ENCODE results near the gene APP. TPM values are rescaled to one million over a fixed set of nuclear protein-coding genes. Genes with fewer than 3 reads are reported as not detected.

The APP gene
- total RNA-seq, 1 donor from 2014 or later, result 857 TPM

- DNase-seq (ENCODE audit: low spot score), result no peak
Measured at GRCh38 chr21:25980710-25981109, 189.9 kb downstream of the APP start.

- DNase-seq (ENCODE audit: low spot score), result no peak
Measured at GRCh38 chr21:25979845-25980616, 190.5 kb downstream of the APP start.

DNA sequence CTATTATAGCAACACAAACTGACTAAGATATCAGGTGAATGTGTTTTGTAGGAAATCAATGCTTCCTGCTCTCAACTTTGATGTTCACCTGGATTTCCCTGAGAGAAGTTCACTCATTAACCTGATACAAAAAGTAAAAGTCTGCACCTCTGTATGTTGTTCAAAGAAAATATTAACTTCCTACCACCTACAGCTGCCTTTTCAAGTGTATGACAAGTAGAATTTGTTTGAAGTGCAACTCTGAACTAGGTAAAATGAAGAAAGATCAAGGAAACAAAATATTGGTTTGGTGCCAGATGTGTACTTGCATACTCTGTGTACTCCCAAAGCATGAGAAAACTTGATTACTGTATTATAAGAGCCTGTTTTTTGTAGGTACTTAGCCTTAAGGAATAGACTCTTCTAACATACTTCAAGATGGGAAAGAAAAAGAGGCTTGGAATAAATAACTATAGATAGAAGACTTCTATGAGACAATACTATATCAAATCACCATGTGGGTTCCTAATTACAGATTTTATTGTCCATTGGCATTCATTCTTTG lies 193.4 kb downstream of the APP start:
- DNase-seq (ENCODE audit: low spot score), result no peak

- DNase-seq (ENCODE audit: low spot score), result no peak
Measured at GRCh38 chr21:25974964-25975363, 195.6 kb downstream of the APP start.

- DNase-seq (ENCODE audit: low spot score), result no peak
Measured at GRCh38 chr21:25970254-25970930, 200.2 kb downstream of the APP start.

DNA sequence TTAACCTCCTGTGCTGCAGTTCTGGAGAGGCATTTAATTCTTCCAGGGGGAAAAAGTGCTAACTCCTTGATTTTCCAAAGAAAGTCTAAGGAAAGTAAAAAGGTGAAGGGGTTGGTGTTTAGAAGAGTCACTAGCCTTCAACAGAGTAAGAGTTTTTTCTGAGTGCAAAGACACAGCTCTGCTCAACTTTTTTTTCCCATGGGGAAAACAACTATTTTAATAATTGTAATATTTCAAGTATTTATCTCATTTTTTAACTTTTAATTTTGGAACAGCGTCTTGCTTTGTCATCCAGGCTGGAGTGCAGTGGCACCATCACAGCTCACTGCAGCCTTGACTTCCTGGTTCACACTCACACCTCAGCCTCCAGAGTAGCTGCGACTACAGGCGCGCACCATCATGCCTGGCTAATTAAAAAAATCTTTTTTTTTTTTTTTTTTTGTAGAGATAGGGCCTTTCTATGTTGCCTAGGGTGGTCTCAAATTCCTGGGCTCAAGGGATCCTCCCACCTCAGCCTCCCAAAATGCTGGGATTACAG lies 202.6 kb downstream of the APP start:
- DNase-seq (ENCODE audit: low spot score), result no peak

- no peak for DNase-seq (ENCODE audit: low spot score)
Measured at GRCh38 chr21:25967181-25967900, 203.2 kb downstream of the APP start.

- DNase-seq (ENCODE audit: low spot score), result no peak
Measured at GRCh38 chr21:25965951-25966707, 204.4 kb downstream of the APP start.

GRCh38 chr21:25964926-25965325 lies 205.6 kb downstream of the APP start:
- DNase-seq (ENCODE audit: low spot score), result no peak

DNA sequence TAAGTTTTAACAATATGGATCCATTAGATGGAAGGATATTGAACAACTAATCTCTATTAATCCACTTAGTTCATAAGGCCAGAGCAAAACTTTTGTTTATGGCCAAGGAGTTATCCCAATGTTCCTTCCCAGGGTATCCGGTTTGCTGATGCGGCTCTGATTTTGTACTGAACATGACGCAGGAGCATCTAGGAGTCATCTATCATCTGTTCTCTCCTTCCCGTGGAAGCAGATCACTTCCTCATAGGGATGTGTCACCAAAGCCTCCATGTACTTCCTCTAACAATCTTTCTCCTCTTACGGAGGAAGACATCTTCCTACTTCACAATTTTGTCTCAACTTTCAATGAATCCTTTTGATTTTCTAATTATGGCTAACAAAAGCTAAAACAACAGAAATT lies 206.6 kb downstream of the APP start:
- no peak for DNase-seq (ENCODE audit: low spot score)

DNA sequence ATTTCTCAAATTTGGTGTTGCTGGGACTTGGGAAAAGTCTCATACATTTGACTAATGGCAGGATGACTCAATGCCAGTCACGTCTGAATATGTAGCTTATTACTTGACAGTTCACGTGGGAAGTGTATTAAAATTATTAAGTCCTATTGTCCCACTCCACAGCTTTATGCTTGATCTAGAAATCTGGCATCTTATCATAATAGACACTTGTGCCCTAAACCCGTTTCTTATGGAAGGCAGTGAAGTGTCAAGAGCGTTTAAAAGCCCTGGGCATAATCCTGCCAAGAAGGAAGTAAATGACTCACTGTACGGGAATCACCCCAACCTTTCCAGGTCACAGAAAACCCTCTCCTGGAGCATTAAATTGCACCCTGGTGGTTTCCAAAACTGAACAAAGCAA lies 207.4 kb downstream of the APP start:
- DNase-seq (ENCODE audit: low spot score), result no peak

- no peak for DNase-seq (ENCODE audit: low spot score)
Measured at GRCh38 chr21:25961042-25961441, 209.5 kb downstream of the APP start.

DNA sequence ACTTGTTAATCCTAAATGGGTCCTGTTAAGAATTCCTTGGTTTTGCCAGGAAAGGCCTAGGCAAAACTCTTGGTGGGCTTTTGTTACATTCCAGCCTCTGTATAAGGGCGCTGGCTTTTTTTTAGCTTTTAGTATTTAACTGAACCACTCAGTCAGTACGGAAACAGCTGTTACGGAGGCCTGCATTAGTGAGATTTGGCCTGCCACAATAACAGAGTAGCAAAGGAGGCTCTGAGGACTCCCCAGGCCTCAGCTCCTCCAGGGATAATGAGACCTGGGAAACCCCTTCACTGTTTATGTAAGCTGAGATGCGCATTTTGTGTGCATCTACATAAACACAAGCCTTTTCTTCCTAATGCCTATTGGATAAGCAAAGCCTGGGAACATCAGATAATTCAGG lies 210.2 kb downstream of the APP start:
- no peak for DNase-seq (ENCODE audit: low spot score)

- DNase-seq (ENCODE audit: low spot score), result no peak
Measured at GRCh38 chr21:25959799-25960198, 210.8 kb downstream of the APP start.

- DNase-seq (ENCODE audit: low spot score), result no peak
Measured at GRCh38 chr21:25956993-25957714, 213.4 kb downstream of the APP start.

DNA sequence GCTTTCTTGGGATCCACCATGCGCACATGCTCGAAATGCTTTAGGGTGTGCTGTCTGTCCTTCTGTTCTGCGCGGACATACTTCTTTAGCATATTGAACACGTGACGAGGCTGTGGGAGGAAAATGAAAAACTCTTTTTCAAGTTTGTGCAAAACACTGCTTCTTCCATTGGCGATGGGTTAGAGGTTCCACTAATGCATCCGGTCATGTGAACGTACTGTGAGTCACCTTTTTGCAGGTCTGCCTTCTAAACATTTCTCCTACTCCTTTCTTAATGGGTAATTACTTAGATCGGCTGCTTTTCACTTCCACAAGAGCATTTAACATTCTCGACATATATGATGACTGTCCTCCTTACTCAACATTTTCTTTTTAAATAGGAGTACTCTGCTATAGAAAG lies 214.9 kb downstream of the APP start:
- DNase-seq (ENCODE audit: low spot score), result no peak

- DNase-seq (ENCODE audit: low spot score), result no peak
Measured at GRCh38 chr21:25953659-25954058, 216.9 kb downstream of the APP start.

GRCh38 chr21:25953196-25953595 lies 217.4 kb downstream of the APP start:
- DNase-seq (ENCODE audit: low spot score), result no peak

GRCh38 chr21:25952306-25952705 lies 218.3 kb downstream of the APP start:
- DNase-seq (ENCODE audit: low spot score), result no peak

DNA sequence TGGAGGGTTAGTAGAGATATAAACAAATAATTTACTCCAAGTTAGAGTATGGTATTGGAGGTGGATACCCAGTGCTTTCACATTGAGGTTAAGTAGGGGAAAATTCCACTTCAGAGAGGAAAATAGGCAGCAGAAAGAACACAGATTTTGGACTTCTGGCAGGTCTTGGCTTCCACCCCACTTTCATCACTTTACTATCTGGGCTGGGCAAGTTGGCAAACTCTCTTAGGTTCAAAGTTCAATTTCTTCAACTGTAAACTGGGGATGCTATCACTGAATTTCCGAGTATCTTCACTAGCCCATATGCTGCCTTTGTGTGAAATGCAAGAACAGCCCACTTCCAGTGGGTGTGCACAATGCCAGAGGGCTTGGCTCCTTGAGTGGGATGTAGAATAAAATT lies 220.9 kb downstream of the APP start:
- DNase-seq (ENCODE audit: low spot score), result no peak

DNA sequence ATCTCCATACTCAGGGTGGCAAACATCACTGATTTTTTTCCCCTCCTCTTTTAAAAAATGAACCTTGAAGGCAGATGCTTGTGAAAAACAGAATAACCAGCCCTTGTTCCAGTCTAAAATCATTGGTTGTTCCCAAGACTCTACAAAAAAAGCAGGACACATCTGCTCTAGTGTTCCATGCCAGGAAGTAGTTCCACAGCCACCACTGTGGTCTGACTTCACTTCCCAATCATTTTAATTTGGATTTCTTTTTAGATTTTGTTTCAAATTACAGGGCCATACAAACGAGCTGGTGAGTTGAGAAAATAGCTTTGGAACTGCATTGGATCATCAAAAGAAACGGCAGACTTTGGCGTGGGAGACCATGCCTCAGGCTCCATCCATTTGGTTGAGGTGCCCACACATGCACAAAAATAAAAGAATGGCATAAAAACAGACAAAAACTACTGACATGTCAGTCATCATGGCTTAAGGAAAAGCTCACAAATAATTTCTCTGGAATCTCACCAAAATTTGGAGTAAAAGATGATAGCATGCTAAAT lies 225.8 kb downstream of the APP start:
- no peak for DNase-seq (ENCODE audit: low spot score)
